Measurements from ENCODE around the gene INPPL1.

Gene INPPL1

GRCh38 chr11:72233773-72234513 lies 9.4 kb downstream of the INPPL1 start:
- DNase-seq, result no peak

- DNase-seq, result no peak
These were observed 9.9 kb downstream of the INPPL1 start for GRCh38 chr11:72234514-72234830.

DNA sequence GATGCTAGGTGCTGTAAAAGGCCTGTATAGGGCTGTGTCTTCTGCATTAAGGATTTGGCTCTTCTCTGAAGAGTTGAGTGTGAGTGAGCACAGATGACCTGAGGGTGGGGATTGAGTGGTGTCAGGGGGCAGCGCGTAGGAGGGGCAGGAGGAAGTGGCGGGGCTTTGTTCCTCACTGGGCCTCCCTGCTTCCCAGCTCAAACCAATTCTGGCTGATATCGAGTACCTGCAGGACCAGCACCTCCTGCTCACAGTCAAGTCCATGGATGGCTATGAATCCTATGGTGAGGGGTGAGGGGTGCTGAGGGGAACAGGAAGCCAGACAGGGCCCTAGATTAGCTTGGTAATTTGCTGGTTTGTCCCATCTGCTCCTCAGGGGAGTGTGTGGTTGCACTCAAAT lies 10.4 kb downstream of the INPPL1 start:
- no peak for DNase-seq

- DNase-seq, result no peak
These were observed 10.9 kb downstream of the INPPL1 start for GRCh38 chr11:72235351-72236057.

DNA sequence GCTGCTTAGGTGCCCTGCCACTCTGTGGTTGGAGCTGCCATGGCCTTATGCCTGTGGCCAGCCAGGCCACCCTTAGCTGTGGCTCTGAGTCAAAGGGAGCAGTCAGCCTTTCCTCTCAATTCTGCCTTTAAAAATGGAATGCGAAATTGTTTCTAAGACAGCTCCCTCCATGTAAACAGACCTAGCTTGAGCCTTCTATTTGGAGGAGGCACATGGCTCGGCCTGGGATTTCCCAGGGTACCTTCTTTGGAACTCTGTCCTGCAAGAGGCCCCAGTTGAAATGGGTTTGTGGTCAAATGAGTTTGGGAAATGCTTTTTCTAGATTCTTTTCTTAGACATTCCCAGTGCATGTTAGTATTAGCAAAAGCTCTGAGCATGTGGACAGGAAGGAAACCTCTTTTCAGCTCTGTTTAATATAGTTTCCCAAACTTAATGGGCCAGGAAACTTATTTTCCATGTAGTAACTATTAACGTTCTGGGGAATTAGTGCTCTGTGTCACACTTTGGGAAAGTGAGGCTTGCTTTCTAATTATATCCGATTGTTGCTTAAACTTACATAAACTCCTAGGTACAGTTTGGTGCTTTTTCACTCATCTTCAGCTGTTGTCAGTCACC lies 11.6 kb downstream of the INPPL1 start:
- no peak for DNase-seq

DNA sequence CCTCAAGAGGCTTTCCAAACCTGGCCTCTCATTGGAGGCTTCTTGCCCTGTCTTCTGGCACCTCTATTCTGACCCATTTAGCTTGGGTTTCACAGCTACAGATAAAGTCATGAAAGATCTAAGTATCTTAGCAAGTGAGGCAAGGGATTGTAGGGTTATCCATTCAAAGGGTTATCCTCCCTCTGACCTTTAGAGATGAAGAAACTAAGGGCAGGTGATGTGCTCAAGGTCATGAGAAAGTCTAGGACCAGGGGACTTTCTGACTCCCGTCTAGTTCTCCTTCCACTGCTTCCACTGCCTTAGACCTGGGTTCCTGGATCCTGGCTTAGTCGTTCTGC lies 12.2 kb downstream of the INPPL1 start:
- DNase-seq, result no peak

DNA sequence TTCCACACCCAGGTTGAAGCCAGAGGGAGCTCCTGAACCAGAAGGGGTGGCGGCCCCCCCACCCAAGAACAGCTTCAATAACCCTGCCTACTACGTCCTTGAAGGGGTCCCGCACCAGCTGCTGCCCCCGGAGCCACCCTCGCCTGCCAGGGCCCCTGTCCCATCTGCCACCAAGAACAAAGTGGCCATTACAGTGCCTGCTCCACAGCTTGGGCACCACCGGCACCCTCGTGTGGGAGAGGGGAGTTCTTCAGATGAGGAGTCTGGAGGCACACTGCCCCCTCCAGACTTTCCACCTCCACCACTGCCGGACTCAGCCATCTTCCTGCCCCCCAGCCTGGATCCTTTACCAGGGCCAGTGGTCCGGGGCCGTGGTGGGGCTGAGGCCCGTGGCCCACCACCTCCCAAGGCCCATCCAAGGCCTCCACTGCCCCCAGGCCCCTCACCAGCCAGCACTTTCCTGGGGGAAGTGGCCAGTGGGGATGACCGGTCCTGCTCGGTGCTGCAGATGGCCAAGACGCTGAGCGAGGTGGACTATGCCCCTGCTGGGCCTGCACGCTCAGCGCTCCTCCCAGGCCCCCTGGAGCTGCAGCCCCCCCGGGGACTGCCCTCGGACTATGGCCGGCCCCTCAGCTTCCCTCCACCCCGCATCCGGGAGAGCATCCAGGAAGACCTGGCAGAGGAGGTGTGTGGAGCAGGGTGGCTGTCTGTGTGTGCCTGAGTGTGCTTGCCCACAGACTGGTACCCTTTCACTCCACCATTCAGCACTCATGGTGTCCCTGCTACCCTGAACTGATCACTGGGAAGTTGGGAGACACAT lies 12.8 kb downstream of the INPPL1 start:
- no peak for DNase-seq

- DNase-seq, result no peak
These were observed 13.5 kb downstream of the INPPL1 start for GRCh38 chr11:72238040-72238450.

DNA sequence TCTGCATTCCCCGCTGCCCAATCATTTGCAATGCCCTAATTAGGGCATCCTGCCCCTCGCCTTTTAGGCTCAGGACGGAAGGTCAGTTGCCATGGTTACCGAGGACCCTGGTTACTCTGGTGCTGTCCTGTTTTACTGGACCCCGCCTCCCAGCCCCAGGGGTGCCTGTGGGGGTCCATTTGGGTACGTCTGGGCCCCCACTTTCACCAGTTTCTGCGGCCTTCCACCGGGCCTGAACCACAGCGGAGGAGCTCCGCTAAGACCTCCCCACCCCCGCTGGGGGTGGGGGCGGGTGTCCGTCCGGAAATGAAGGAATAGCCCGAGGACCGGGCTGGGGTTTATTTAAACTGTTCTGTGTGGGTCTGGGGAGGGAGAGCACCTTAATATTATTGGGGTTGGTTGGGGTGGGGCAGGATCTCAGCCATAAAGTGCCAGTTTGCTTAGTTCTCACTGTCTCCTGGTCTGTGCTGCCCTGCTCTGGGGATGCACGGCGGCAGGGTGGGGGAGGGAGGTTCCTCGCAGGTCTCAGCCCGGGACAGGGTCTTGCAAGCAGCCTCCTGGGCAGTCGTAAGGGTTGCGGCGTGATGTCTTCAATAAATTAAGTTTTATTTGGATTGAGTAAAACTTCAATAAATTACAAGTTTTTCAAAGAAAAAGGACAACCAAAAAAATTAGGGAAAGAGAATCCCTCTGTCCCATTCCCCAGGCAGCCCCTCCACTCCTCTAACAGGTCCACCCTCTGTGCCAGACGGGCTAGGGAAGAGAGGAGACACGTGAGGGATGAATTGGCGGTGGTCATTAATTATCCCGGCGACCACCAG lies 14.1 kb downstream of the INPPL1 start:
- no peak for DNase-seq

DNA sequence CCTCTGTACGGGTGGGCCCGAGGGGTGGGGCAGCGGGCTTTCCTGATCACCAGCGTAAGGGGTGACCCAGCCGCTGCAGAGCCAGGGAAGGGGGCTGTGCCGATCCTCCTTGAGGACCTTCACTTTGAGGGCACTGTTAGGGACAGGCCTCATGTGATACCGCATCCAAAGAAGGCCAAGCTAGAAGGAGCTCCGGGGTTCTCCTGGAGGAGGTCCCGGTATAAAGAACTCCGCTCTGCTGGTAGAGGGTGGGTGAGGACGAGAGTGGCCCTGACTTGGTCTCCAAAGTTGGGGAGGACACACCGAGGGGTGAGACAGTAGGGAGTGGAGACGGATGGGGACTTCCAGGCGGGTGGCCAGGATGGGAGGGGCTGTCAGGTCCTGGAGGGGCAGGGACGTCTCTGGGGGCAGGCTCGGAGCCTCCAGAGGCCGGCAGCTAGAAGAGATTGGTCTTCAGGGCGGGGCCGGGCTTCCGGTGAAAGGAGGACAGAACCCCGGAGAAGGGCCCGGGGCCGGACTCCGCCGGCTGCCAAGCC lies 14.8 kb downstream of the INPPL1 start:
- peak; percentile 72 for DNase-seq

GRCh38 chr11:72239849-72240460 lies 15.4 kb downstream of the INPPL1 start:
- DNase-seq, result peak; percentile 73

DNA sequence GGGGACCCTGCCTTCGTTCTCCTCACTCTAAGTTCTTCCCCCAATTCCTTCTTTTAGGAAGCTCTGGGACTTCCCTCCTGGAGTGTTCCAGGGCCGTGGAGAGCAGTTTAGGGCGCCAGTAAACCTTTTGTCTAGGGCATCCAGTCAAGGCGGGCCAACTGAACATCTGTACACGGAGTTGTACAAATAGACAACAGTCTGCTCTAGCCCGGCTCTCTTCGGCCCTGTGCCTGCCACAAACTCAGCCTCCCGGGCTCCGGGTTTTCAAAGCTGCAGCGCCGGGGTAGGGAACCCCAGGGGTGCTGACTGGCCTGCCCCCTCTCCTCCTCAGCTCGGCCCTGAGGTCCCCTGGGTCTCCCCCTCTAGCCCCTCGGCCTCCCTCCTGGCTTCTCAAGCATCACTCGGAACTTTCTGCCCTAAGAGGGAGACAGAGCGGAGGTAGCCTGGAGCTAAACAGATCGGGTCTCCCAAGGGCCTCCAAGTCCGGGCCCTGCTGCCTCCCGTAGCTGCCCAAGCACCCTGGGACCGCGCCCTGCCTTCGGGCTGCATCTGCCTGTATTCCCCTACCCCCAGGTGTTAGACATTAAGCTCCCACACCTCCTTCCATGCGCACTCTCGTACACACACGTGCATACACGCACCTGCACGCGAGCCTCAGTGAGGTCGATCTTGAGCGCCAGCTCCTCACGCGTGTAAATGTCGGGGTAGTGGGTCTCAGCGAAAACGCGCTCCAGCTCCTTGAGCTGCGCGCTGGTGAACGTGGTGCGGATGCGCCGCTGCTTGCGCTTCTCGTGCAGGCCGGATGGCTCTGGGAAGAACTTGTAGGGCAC lies 16.1 kb downstream of the INPPL1 start:
- DNase-seq, result no peak

DNA sequence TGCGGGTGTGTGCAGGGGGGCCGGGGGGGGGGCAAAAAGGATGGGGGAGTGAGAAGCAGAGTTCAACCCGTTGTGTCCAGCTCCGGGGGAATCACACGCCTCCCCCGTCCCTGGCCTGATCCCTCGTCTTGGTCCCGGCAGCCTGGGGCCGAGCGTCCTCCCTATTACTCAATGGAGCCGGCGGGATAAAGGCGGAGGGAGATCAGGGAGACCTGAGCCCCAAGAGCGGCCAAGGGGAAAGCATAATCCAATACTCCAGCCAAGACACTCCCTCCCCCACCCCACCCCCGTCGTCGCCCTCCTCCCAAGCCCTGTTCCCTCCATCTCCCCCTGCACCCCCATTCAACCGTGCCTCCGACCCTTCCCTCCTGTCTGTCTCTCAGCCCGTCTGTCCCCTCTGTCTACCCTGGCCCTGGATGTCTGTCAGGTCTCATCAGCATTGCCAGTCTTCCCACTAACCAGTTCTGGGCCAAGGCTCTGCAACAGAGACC lies 16.8 kb downstream of the INPPL1 start:
- no peak for DNase-seq

- DNase-seq, result no peak
These were observed 17.6 kb downstream of the INPPL1 start for GRCh38 chr11:72242141-72242540.

- DNase-seq, result no peak
These were observed 18.8 kb downstream of the INPPL1 start for GRCh38 chr11:72243173-72244059.

DNA sequence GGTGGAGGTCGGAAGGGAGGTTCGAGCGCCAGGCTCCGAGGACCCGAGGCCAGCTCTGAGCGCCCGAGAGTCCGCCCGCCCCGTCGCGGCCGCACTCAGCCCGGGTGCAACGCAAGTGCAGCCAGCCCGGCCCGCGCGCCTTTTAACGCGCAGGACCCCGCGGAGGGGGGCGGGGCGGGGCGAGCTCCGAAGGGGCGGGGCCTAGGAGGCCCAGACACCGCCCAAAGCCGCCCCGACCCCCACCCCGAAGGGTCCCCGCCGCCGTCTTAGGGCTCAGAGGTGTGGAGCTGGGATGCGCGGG lies 19.4 kb downstream of the INPPL1 start, which contains the start of gene PHOX2A:
Gene PHOX2A (minus strand): TSS at position 117 of the 301 bp plus-strand sequence. CDS start 172 bp downstream, outside the sequence.
- no peak for DNase-seq

DNA sequence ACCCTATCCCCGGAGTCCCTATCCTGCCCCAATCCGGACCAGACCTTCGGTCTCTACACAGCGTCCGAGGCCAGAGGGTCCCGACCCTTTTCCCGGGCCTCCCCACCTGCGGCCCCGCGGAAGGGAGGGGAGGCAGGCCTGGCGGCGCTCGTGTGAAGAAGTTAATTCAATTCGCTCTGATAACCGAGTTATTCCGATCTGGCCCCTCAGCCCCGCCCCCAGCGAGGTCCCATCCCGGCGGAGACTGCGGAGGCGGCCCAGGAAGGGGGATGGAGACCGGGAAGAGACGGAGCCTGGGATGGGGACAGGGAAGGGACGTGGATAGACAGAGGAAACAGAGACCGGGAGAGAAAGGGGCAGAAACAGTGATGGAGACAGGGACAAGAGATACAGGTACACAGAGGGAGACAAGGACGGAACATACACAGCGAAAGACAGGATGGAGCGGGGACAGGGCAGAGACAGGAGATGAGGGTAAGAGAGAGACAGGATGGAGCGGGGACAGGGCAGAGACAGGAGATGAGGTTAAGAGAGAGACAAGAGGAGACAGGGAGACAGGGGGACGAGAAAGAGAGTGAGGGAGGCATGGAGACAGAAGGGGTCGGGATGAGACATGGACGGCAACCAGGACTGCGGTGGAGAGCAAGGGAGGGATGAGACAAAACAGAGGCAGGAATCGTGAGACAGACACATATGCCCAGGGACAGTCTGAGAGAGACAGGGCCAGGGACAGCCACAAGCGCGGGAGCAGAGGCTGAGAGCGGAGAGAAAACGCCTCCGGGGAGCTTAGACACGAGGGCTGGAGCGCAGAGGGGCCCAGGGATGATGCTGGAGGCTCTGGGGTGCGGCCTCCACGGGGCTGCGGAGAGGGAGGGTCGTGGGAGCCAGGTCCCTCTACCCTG lies 20.0 kb downstream of the INPPL1 start:
- no peak for DNase-seq

DNA sequence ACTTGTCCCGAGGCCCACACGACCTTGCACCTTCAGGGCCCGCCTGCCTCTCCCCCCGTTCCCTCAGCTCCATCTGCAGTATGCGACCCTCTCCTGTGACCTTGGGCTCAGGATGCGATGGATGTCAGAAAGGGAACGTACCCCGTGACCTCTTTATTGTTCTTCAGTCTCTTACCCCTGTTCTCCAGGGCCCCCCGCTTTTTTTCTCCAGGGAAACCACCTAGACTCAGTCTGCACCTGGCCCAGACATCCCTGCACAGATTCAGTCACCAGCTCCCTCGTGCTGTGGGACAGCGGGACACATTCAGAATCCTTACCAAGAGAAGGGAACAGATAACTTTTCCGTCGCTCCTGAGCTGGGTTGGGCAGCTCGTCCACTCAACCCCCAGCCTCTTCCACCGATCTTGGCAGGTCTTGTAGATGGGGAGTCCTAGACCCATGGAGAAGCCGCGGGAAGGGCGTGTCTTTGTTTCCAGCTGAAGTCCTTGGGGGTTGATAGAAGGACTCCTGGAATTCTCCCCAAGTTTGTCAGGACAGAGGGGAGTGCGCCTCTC lies 20.8 kb downstream of the INPPL1 start:
- DNase-seq, result no peak
